GM21737 (cell line): Measurements from ENCODE around the gene NAT16.
"Not testable (repeated sequence)": the region's sequence is repeated elsewhere in the genome, so short reads cannot be mapped to it uniquely, and the experiment has no call there.

Experiments used
- ATAC-seq: cut with Tn5 transposase; IDR thresholded peaks from one replicate; pipeline ENCODE4 v1.9.1; 2021; ENCODE audit warnings: mild to moderate bottlenecking, moderate library complexity; ENCODE audit not compliant: unreplicated experiment

NAT16 gene

GRCh38 chr7:101202603-101202918, 22.5 kb upstream of the NAT16 start:
- no peak for ATAC-seq

- ATAC-seq, result no peak
Measured at GRCh38 chr7:101201695-101202602, 21.9 kb upstream of the NAT16 start.

GRCh38 chr7:101200862-101201599, 20.9 kb upstream of the NAT16 start, which contains the start of gene MOGAT3:
Gene MOGAT3 (minus strand): TSS chr7:101201036. CDS start chr7:101200854, 182 bp downstream.
- ATAC-seq, result no peak

GRCh38 chr7:101200504-101200861, 20.4 kb upstream of the NAT16 start:
- no peak for ATAC-seq

- ATAC-seq, result not testable (repeated sequence)
Measured at GRCh38 chr7:101199522-101199921, 19.4 kb upstream of the NAT16 start.

- ATAC-seq, result no peak
Measured at GRCh38 chr7:101198476-101198875, 18.4 kb upstream of the NAT16 start.

- ATAC-seq, result no peak
Measured at GRCh38 chr7:101197991-101198390, 17.9 kb upstream of the NAT16 start.

GRCh38 chr7:101195884-101196283, 15.8 kb upstream of the NAT16 start:
- no peak for ATAC-seq

GRCh38 chr7:101189109-101189508, 9.0 kb upstream of the NAT16 start:
- ATAC-seq, result no peak

GRCh38 chr7:101186844-101187428, 6.8 kb upstream of the NAT16 start:
- ATAC-seq, result no peak

GRCh38 chr7:101186194-101186593, 6.1 kb upstream of the NAT16 start:
- no peak for ATAC-seq

- no peak for ATAC-seq
Measured at GRCh38 chr7:101185258-101185839, 5.3 kb upstream of the NAT16 start.

GRCh38 chr7:101179713-101180112, 380 bp downstream of the NAT16 start:
- ATAC-seq, result no peak

- no peak for ATAC-seq
Measured at GRCh38 chr7:101179117-101179516, 976 bp downstream of the NAT16 start.

GRCh38 chr7:101177644-101178043, 2.4 kb downstream of the NAT16 start:
- ATAC-seq, result no peak

- ATAC-seq, result no peak
Measured at GRCh38 chr7:101175664-101176063, 4.4 kb downstream of the NAT16 start.

- ATAC-seq, result no peak
Measured at GRCh38 chr7:101174322-101174854, 5.7 kb downstream of the NAT16 start.

- ATAC-seq, result no peak
Measured at GRCh38 chr7:101173752-101174244, 6.3 kb downstream of the NAT16 start.

- ATAC-seq, result no peak
Measured at GRCh38 chr7:101172854-101173751, 7.0 kb downstream of the NAT16 start.
